ENCODE measurements around the gene CLPSL1.

- TF ChIP-seq POLR2A (IDR thresholded peaks at IDR 0.05; ENCODE audit: low read depth, low read length) (no peak), POLR2AphosphoS5 (IDR thresholded peaks at IDR 0.05; ENCODE audit: low read depth, low read length) (no peak), TAF1 (IDR thresholded peaks at IDR 0.05; ENCODE audit: low read depth, low read length) (no peak), PAX5 (IDR thresholded peaks at IDR 0.05; ENCODE audit: insufficient read depth, low read length, severe bottlenecking) (no peak)
Measured at GRCh38 chr6:35769211-35769610, 11.6 kb upstream of the CLPSL1 start.
